Hepatocyte (in vitro differentiated cells): Measurements from ENCODE around the gene HOMER1.

Source experiments
- EZH2phosphoT487 ChIP-seq: fragments of 200-600 bp; sonication (generic); IDR thresholded peaks from one replicate; pipeline ENCODE4 v1.6.1; 2018; ENCODE audit warnings: antibody characterized with exemption, mild to moderate bottlenecking, low read depth, moderate library complexity; ENCODE audit not compliant: unreplicated experiment, severe bottlenecking
- TF ChIP-seq, protein P1 (sequence below): fragments of 200-600 bp; sonication (generic); IDR thresholded peaks from 2 replicates; pipeline ENCODE4 v1.5.1; 2016; ENCODE audit warnings: antibody characterized with exemption, mild to moderate bottlenecking; ENCODE audit not compliant: poor library complexity

DNA sequence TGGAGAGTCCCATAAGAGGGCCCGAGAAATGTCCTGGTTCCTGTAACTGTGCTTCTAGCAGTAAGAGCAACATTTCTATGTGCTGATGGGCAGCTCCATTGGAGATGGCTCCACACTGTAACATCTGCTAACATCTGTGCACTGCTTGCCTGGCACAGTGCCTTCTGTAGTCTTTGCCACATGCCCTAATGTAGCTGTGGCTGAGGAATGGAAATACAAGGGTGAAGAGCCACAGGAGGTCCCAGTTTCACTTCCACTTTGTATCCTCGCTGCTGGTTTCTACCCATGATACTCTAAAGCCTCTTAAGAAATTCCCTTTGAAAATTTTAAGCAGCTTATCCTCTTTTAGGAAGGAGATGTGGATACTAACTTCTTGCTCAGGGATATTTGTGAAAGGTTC lies 97.4 kb downstream of the HOMER1 start:
- TF ChIP-seq, protein P1, sequence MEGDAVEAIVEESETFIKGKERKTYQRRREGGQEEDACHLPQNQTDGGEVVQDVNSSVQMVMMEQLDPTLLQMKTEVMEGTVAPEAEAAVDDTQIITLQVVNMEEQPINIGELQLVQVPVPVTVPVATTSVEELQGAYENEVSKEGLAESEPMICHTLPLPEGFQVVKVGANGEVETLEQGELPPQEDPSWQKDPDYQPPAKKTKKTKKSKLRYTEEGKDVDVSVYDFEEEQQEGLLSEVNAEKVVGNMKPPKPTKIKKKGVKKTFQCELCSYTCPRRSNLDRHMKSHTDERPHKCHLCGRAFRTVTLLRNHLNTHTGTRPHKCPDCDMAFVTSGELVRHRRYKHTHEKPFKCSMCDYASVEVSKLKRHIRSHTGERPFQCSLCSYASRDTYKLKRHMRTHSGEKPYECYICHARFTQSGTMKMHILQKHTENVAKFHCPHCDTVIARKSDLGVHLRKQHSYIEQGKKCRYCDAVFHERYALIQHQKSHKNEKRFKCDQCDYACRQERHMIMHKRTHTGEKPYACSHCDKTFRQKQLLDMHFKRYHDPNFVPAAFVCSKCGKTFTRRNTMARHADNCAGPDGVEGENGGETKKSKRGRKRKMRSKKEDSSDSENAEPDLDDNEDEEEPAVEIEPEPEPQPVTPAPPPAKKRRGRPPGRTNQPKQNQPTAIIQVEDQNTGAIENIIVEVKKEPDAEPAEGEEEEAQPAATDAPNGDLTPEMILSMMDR: no peak
- no peak for TF ChIP-seq EZH2phosphoT487
